GM21737 (cell line): ENCODE data around the gene FAM50A.
A peak's percentile ranks its signal among the peaks of the same experiment; 100 is the strongest.

Experiments
- ATAC-seq: cut with Tn5 transposase; IDR thresholded peaks from one replicate; pipeline ENCODE4 v1.9.1; 2021; ENCODE audit warnings: mild to moderate bottlenecking, moderate library complexity; ENCODE audit not compliant: unreplicated experiment

The FAM50A gene

DNA sequence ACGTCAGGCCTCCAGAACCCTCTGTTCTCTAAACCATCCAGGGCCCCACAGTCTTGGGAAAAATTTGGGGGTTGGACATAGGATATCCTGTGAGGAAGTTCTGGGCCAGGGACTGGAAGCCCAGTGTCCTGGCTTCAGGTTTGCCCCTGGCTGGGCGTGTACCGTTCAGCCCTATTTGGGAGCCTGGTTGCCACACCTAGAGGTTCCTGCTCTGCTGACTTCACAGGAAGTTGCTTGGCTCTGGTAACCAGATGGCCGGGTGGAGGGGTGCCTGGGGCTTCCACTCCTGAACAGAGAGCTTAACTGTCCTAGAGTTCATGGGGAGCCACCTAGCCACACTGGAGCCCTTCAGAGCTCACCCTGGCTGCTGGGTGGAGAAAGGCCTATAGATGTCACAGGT is 31.5 kb upstream of the FAM50A start:
- ATAC-seq = no peak

- no peak for ATAC-seq
Observed at GRCh38 chrX:154413142-154413541, 30.8 kb upstream of the FAM50A start.

- no peak for ATAC-seq
Observed at GRCh38 chrX:154417157-154417556, 26.8 kb upstream of the FAM50A start.

DNA sequence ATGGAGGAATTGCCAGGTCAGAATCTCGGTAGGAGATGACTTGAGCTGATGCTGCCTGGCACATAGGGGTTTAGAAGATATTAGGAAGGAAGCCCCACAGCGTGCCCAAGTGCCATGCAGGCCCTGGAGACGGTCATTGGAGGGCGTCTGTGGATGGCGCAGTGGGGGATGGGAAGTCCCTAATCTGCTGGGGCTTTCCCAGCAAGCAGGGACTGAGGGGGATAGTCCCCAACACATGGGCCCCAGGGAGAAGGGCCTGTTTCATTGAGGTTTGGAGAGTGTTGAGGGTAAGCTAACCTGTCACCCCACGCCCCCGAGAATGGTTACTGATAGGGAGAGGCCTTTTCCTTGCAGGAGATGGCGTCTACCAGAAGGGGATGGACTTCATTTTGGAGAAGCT is 24.8 kb upstream of the FAM50A start:
- ATAC-seq = no peak

DNA sequence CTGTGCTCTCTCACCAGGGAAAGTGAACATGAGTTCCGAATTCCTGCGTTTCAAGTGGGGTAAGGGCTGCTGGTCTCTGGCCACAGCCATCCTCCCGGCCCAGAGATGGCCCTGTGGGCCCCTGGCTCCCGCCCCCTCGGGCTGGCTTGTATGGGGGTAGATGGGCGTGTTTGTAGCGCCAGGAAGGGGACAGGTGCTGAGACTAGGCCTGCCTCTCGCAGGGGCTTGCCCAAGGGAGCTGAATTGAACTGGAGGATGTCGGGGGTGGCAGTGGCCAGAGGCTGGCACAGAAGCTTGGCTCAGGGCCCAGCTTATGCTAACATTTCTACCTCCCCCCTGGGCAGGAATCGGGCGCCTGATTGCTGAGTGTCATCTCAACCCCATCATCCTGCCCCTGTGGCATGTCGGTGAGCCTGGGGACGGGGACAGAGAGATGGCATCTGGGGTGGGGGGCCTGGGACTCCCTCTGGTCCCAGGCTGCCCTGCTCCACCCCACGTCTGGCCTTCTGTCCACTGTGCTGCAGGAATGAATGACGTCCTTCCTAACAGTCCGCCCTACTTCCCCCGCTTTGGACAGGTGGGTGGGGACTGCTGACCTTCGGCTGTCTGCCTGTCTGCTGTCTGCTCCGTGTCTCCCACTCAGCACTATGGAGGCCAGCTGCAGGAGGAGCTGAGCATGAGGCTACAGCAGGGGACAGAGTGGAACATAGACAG is 24.1 kb upstream of the FAM50A start:
- no peak for ATAC-seq

DNA sequence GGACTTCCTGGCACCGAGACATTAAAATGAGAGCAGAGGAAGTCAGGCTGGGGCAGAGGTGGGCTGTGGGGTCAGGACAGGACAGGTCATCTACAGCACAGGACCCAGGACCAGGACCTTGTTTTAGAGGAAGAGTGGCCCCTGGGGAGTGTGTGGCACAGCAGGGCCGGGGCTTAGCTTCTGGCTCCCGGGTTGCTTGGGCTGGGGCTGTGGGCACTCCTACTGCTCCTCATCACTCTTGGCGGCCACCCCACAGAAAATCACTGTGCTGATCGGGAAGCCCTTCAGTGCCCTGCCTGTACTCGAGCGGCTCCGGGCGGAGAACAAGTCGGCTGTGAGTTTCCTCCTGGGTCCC is 23.6 kb upstream of the FAM50A start:
- no peak for ATAC-seq

- ATAC-seq = no peak
Observed at GRCh38 chrX:154426916-154427770, 16.8 kb upstream of the FAM50A start.

GRCh38 chrX:154428176-154429171 is 15.5 kb upstream of the FAM50A start, which contains the start of gene ATP6AP1:
TSS of gene ATP6AP1 (plus strand) at chrX:154428677. CDS start at chrX:154428693, 16 bp downstream.
- ATAC-seq = peak; percentile 96

DNA sequence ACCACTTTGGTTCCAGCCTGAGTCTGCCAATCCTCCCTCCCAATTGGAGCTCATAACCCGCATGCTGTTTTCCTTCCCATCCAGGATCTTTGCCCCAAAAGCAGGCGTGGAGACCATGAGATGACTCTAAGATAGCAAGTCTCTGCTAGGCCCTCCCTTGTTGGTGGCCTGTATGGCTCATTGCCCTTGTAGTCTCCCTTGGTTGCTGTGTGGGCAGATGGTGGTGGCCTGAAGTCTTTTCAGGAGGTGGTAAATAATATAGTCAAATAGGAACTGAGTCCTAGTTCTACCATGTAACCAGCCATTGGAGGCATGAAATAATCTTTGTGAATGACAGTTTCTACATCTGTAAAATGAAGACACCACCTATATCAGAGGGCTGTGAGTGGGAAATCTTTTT is 14.2 kb upstream of the FAM50A start:
- no peak for ATAC-seq

DNA sequence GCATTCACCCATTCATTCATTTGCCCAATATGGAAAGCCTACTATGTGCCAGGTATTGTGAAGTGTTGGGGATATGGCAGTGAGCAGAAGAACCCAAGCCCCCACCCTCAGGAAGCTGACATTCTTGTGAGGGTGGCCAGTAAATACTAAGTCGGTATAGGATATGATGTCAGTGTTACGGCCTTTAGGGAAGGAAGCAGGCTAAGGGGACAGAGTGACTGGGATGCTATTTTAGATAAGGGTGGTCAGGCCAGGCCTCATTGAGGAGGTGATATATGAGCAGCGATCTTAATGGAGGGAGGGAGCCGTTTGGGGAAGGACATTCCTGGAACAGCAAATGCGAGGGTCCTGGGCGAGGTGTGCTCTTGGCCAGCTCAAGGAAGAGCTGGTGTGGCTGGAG is 13.5 kb upstream of the FAM50A start:
- ATAC-seq = no peak

DNA sequence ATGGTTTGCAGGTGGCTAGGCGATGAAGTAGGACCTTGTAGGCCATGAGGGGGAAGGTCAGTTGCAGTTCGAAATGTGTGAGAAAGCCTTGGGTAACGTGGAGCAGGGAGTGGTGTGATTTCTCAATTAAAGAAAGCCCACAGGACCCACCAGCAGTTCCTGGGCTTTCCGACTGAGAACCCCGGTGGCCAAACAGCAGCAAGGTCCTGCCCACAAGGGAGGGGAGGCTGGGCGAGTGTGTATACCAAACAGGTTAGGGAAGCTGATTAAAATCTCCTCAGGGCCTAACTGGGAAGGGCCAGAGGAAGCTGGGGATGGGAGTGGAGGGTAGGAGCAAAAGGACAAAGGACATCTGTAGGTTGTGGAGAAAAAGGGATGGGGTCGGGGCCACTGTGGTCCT is 13.0 kb upstream of the FAM50A start:
- ATAC-seq = no peak

- no peak for ATAC-seq
Observed at GRCh38 chrX:154431341-154431740, 12.6 kb upstream of the FAM50A start.

GRCh38 chrX:154432210-154432609 is 11.7 kb upstream of the FAM50A start:
- no peak for ATAC-seq

DNA sequence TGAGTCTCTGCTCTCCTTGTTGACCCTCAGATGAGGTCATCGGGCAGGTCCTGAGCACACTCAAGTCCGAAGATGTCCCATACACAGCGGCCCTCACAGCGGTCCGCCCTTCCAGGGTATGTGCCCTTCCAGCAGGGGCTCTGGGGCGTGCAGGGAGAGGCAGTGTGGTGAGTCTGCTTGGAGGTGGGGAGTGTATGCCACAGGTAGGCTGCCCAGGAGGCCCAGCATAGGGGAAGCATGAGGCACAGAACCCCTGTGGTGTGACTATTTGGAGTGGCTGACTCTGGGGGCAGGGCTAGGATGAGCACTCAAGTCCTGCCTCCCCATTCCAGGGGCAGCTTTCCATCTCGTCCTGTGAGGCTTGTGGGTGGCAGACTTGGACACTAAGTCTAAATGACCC is 10.3 kb upstream of the FAM50A start:
- ATAC-seq = no peak

DNA sequence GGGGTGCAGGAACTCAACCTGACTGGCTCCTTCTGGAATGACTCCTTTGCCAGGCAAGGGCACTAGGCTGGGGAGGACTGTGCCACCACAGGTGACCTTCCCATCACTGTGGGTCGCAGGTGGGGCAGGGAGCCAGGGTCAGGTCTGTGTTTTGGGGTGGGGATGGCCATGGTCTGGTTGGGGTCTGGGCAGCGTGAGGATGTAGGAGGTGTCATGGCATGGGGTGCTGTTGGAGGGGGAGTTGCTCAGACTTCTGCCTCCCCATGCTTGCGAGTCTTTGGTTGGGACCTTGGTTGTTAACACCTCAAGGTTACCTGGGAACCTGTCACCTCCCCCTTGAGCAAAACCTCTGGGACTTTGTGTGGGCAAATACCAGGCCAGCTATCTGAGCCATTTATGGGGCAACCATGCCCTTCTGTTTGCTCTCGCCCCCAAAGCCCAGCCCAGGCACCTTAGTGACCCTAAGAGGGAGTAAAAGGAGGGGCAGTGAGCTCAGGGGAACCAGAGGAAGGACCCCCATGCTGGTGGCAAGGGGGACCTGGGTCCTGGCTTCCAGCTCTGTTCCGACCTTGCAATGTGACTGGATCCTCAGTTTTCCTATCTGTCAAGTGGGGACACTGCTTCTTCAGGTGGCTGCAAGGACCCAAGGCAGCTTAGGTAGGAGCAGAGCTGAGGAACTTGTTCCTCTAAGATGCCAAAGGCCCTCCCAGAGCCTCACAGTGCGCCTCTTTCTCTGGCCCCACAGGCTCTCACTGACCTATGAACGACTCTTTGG is 9.4 kb upstream of the FAM50A start:
- no peak for ATAC-seq

DNA sequence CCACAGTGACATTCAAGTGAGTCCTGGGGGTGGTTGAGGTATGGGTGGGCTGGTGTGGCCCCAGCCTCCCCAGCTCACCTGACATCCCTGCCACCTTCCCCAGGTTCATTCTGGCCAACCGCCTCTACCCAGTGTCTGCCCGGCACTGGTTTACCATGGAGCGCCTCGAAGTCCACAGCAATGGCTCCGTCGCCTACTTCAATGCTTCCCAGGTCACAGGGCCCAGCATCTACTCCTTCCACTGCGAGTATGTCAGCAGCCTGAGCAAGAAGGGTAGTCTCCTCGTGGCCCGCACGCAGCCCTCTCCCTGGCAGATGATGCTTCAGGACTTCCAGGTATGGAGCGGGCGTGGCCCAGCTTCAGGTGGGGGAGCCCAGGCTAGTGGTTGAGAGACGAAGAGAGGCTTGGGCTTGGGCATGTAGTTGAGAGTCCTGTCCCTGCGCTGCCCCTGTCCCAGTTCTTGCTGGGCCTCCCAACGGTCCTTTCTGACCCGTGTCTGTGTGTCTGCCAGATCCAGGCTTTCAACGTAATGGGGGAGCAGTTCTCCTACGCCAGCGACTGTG is 8.7 kb upstream of the FAM50A start:
- ATAC-seq = no peak

GRCh38 chrX:154436374-154436982 is 7.5 kb upstream of the FAM50A start:
- ATAC-seq = no peak

- ATAC-seq = no peak
Observed at GRCh38 chrX:154436983-154437752, 6.8 kb upstream of the FAM50A start, which contains the start of gene GDI1. TSS of gene GDI1 (plus strand) at chrX:154437154. CDS start at chrX:154437255, 101 bp downstream.
